Progenitor cell of endocrine pancreas (in vitro differentiated cells): ENCODE results near the gene ANO10. TPM values are rescaled to one million over a fixed set of nuclear protein-coding genes. Genes with fewer than 3 reads are reported as not detected.

Source experiments
- DNase-seq: peaks from one replicate; pipeline ENCODE4 v3.0.0; 2021; ENCODE audit warnings: low spot score; ENCODE audit not compliant: unreplicated experiment
- H3K27ac Mint-ChIP-seq: 2 replicates; pipeline ENCODE4 v1.8.0; 2021; ENCODE audit warnings: mild to moderate bottlenecking, moderate library complexity, mixed read lengths
- H3K27me3 Mint-ChIP-seq: 2 replicates; pipeline ENCODE4 v1.8.0; 2021; ENCODE audit warnings: mixed read lengths
- H3K36me3 Mint-ChIP-seq: 2 replicates; pipeline ENCODE4 v1.8.0; 2022; ENCODE audit warnings: mixed read lengths; ENCODE audit not compliant: insufficient read depth
- H3K4me1 Mint-ChIP-seq: 2 replicates; pipeline ENCODE4 v1.8.0; 2021; ENCODE audit warnings: low read depth, mixed read lengths
- H3K4me3 Mint-ChIP-seq: 2 replicates; pipeline ENCODE4 v1.8.0; 2021; ENCODE audit warnings: low read depth, mild to moderate bottlenecking, moderate library complexity, mixed read lengths
- H3K9me3 Mint-ChIP-seq: 2 replicates; pipeline ENCODE4 v1.8.0; 2021; ENCODE audit warnings: low read depth, mixed read lengths
- total RNA-seq: library from RNA; stranded (reverse); gene quantifications from 2 replicates; pipeline ENCODE4 v1.2.1, GENCODE V29; 2021
- TF ChIP-seq, protein P1 (sequence below): fragments of 200-600 bp; sonication (generic); IDR thresholded peaks from one replicate; pipeline ENCODE4 v1.5.0; 2021; ENCODE audit warnings: antibody characterized with exemption, mild to moderate bottlenecking; ENCODE audit not compliant: unreplicated experiment

The ANO10 gene
- total RNA-seq, 1 donor from 2014 or later, result 30.1 TPM

DNA sequence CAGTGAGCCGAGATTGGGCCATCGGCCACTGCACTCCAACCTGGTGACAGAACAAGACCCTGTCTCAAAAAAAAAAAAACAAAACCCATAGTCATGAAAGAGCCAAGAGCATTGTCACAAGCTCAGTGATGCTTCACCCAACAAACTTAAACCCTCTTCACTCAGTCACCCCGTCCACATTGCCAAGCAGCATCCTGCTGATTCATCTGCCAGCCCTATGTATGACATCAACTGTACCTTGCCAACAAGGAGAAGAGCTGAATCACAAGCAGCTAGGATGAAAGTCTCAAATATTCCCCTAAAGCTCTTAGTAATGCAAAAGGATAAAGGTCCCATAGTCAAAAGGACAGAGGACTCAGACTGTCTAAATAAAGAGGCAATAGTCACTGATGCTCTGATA is 90.0 kb downstream of the ANO10 start:
- Mint-ChIP-seq H3K27ac (no peak overlapping the region), H3K36me3 (peaks cover 8% of the 10 kb centered on the region), H3K9me3 (peaks cover 16% of the 10 kb centered on the region), H3K27me3 (no peaks in the 10 kb centered on the region), H3K4me3 (no peak overlapping the region), H3K4me1 (peaks cover 2% of the 10 kb centered on the region)
- DNase-seq, result no peak
- TF ChIP-seq, protein P1, sequence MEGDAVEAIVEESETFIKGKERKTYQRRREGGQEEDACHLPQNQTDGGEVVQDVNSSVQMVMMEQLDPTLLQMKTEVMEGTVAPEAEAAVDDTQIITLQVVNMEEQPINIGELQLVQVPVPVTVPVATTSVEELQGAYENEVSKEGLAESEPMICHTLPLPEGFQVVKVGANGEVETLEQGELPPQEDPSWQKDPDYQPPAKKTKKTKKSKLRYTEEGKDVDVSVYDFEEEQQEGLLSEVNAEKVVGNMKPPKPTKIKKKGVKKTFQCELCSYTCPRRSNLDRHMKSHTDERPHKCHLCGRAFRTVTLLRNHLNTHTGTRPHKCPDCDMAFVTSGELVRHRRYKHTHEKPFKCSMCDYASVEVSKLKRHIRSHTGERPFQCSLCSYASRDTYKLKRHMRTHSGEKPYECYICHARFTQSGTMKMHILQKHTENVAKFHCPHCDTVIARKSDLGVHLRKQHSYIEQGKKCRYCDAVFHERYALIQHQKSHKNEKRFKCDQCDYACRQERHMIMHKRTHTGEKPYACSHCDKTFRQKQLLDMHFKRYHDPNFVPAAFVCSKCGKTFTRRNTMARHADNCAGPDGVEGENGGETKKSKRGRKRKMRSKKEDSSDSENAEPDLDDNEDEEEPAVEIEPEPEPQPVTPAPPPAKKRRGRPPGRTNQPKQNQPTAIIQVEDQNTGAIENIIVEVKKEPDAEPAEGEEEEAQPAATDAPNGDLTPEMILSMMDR, result no peak

DNA sequence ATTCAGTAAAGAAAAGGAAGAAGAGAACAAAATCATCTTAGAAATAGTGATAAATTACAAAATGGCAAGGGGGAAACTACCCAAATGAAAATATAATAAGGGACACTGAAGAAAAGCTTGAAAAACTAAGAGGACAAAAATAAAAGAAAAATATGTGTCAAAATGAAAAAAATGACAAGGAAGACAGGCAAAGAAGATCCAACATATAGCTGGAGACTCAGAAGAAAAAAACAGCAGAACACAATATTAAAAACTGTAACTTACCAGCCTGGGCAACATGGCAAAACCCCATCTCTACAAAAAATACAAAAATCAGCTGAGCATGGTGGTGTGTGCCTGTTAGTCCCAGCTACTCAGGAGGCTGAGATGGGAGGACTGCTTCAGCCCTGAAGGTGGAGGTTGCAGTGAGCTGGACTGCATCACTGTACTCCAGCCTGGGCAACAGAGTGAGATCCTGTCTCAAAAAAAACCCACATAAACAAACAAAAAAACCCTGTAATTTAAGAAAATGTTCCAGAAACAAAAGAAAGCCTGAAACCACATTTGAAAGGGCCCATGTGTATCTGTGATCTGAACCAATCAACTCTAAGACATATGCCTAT is 93.2 kb downstream of the ANO10 start:
- Mint-ChIP-seq H3K9me3 (peaks cover 16% of the 10 kb centered on the region), H3K4me1 (peaks cover 2% of the 10 kb centered on the region), H3K36me3 (peaks cover 8% of the 10 kb centered on the region), H3K27me3 (no peaks in the 10 kb centered on the region), H3K4me3 (no peak overlapping the region), H3K27ac (no peak overlapping the region)
- no peak for DNase-seq
- TF ChIP-seq, protein P1, result no peak

DNA sequence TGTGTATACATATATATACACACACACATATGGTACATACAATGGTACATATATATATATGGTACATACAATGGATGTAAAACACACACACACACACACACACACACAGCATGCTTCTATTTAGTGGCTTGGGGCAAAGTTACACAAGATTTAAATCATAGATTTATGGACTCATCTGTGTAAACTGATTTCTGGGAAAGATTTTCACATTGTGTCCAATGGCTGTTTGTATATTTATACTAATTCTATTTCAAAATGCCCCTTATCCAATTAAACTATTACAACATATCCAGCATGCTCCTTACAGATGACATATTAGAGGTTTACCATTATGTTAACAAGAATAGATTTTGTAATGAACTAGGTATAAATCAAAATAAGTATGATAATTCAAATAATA is 94.9 kb downstream of the ANO10 start:
- peaks cover 16% of the 10 kb centered on the region for H3K9me3 Mint-ChIP-seq
- H3K27ac Mint-ChIP-seq, result no peak overlapping the region
- peaks cover 8% of the 10 kb centered on the region for H3K36me3 Mint-ChIP-seq
- no peak for DNase-seq
- no peaks in the 10 kb centered on the region for H3K27me3 Mint-ChIP-seq
- H3K4me3 Mint-ChIP-seq, result no peak overlapping the region
- peaks cover 2% of the 10 kb centered on the region for H3K4me1 Mint-ChIP-seq
- TF ChIP-seq, protein P1, result no peak

DNA sequence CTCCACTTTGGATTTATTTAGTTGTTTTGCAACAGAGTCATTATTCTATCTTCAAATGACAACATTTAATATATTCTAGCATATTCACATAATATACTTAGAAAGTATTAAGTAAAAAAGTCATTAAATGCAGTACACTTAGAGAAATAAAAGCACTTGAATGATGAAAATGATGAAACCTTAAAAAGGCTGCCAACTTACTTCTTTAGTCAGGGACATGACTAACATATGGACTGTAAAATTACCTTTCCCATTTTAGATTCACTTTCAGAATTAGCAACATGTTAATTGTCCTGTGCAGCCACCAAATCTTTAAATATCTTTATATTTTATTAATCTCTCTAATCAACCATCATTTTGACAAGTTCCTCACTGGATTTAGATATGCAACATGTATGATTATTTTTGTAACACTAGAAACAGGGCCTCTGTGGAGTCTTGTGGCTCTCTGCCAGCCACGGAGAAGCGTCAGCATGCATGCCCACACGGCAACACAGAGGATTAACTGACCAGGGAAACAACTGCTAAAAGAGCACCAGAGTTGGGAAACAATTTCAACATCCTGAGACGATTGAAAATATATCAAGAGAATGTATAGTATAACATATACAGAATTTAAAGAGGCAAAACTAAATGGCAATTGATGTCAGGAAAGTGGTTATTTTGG is 95.7 kb downstream of the ANO10 start:
- Mint-ChIP-seq H3K9me3 (peaks cover 16% of the 10 kb centered on the region), H3K4me3 (no peak overlapping the region), H3K27me3 (no peaks in the 10 kb centered on the region), H3K4me1 (peaks cover 2% of the 10 kb centered on the region), H3K27ac (no peak overlapping the region), H3K36me3 (peaks cover 8% of the 10 kb centered on the region)
- DNase-seq, result no peak
- TF ChIP-seq, protein P1, result no peak

DNA sequence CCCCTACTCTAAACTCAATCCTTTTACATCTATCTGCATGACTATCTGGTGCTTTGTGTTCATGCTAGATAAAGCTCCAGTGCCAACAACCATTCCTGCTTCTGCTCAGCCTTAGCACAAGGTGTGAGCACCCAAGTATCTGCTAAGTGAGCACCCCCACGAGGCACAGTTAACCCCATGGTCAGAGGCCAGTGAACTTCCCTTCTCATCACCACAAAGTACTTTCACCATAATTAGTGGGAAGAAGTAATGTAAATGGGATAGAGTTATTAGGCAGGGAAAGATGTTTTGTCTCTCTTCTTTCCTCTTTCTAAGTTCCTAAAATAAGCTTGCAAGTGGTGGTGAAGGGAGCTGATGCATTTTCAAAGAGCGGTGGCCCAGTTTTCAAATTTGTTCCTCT is 96.4 kb downstream of the ANO10 start:
- TF ChIP-seq, protein P1, result no peak
- no peak for DNase-seq
- peaks cover 2% of the 10 kb centered on the region for H3K4me1 Mint-ChIP-seq
- H3K27me3 Mint-ChIP-seq, result no peaks in the 10 kb centered on the region
- H3K9me3 Mint-ChIP-seq, result peaks cover 16% of the 10 kb centered on the region
- peaks cover 10% of the 10 kb centered on the region for H3K36me3 Mint-ChIP-seq
- H3K4me3 Mint-ChIP-seq, result no peak overlapping the region
- no peak overlapping the region for H3K27ac Mint-ChIP-seq
